PC-9 (cell line): ENCODE measurements around the gene PRICKLE2. TPM values are rescaled to one million over a fixed set of nuclear protein-coding genes. Genes with fewer than 3 reads are reported as not detected.

Experiments used
- BruUV-seq: library from RNA; stranded (reverse); fragments of 400-500 nt; replicated peaks from 2 replicates; lab custom pipeline; 2021; lab: Mats Ljungman, UMichigan
- CTCF ChIA-PET: fragments of 300-600 bp; sonication (Branson Sonifier 250); formaldehyde crosslinking; loops from one replicate; lab custom pipeline; 2022; ENCODE audit warnings: antibody characterized with exemption; lab: Charles Lee
- POLR2A ChIA-PET: fragments of 300-600 bp; sonication (Branson Sonifier 250); formaldehyde crosslinking; loops from one replicate; lab custom pipeline; 2022; ENCODE audit warnings: antibody characterized with exemption; ENCODE audit not compliant: unreplicated experiment; lab: Charles Lee
- DNase-seq, 2 experiments: peaks; one replicate each; pipeline versions ENCODE4 v3.0.0 to v3.0.0-alpha.2; 2015 to 2022; ENCODE audit warnings: mixed read lengths in 1 of 2
- H2AFZ ChIP-seq: fragments of 200-600 bp; sonication (generic); 2 replicates; pipeline ENCODE4 v1.8.1; 2017; ENCODE audit warnings: antibody characterized with exemption
- H3F3A ChIP-seq: fragments of 200-600 bp; sonication (generic); 2 replicates; pipeline ENCODE4 v1.8.1; 2017; ENCODE audit warnings: antibody characterized with exemption, mild to moderate bottlenecking, low read depth; ENCODE audit not compliant: insufficient read depth
- H3K27ac ChIP-seq: fragments of 200-600 bp; sonication (generic); 2 replicates; pipeline ENCODE4 v1.6.1; 2016; ENCODE audit warnings: mixed run types
- H3K27me3 ChIP-seq: fragments of 200-600 bp; sonication (generic); 2 replicates; pipeline ENCODE4 v1.6.1; 2016; ENCODE audit warnings: low read depth, mixed run types; ENCODE audit not compliant: insufficient read depth
- H3K36me3 ChIP-seq: fragments of 200-600 bp; sonication (generic); 2 replicates; pipeline ENCODE4 v1.6.1; 2016; ENCODE audit warnings: low read depth, mixed run types
- H3K4me1 ChIP-seq: fragments of 200-600 bp; sonication (generic); replicated peaks from 2 replicates; pipeline ENCODE4 v1.6.1; 2016; ENCODE audit warnings: mixed run types; ENCODE audit not compliant: insufficient read depth
- H3K4me2 ChIP-seq: fragments of 200-600 bp; sonication (generic); 2 replicates; pipeline ENCODE4 v1.6.1; 2017; ENCODE audit warnings: mixed run types
- H3K4me3 ChIP-seq: fragments of 200-600 bp; sonication (generic); 2 replicates; pipeline ENCODE4 v1.6.1; 2016; ENCODE audit warnings: mixed run types
- H3K79me2 ChIP-seq: fragments of 200-600 bp; sonication (generic); 2 replicates; pipeline ENCODE4 v1.6.1; 2017; ENCODE audit warnings: low read depth, mixed run types
- H3K9me2 ChIP-seq: fragments of 200-600 bp; sonication (generic); 2 replicates; pipeline ENCODE4 v1.8.1; 2017; ENCODE audit warnings: mild to moderate bottlenecking; ENCODE audit not compliant: insufficient read depth
- H3K9me3 ChIP-seq: fragments of 200-600 bp; sonication (generic); 2 replicates; pipeline ENCODE4 v1.8.1; 2016; ENCODE audit warnings: low read depth; ENCODE audit not compliant: insufficient read depth
- H4K20me1 ChIP-seq: fragments of 200-600 bp; sonication (generic); 2 replicates; pipeline ENCODE4 v1.8.1; 2017; ENCODE audit not compliant: insufficient read depth
- CTCF ChIP-seq: fragments of 200-600 bp; sonication (generic); conservative IDR thresholded peaks from 2 replicates; pipeline ENCODE4 v1.6.1; 2017; ENCODE audit warnings: mixed run types, antibody characterized with exemption, mild to moderate bottlenecking, moderate library complexity
- EZH2 ChIP-seq: fragments of 200-600 bp; sonication (generic); IDR thresholded peaks from 2 replicates; pipeline ENCODE4 v1.8.0; 2017; ENCODE audit warnings: antibody characterized with exemption, low read depth
- intact Hi-C: fragments of 100-400 bp; cut with micrococcal nuclease; formaldehyde crosslinking; loops from one replicate; pipeline ENCODE4 v1.10.0; 2022; ENCODE audit not compliant: unreplicated experiment
- total RNA-seq: library from RNA; stranded (reverse); gene quantifications from 2 replicates; pipeline ENCODE4 v1.2.3, GENCODE V29; 2021

The PRICKLE2 gene
- total RNA-seq, 1 experiment from 2014 or later, result 7.9 TPM

GRCh38 chr3:64163755-64164148 is 61.5 kb downstream of the PRICKLE2 start:
- Histone ChIP-seq H3K4me2 (no peak overlapping the region), H3K4me3 (no peak overlapping the region), H3K4me1 (peaks cover 24% of the 10 kb centered on the region), H3K27me3 (no peaks in the 10 kb centered on the region), H4K20me1 (no peaks in the 10 kb centered on the region), H3K36me3 (no peaks in the 10 kb centered on the region), H3K79me2 (no peaks in the 10 kb centered on the region), H2AFZ (no peak overlapping the region), H3K9me3 (no peaks in the 10 kb centered on the region), H3K9me2 (no peaks in the 10 kb centered on the region), H3F3A (no peaks in the 10 kb centered on the region), H3K27ac (no peak overlapping the region)
- DNase-seq, result peak in 1 of 2 experiments; percentile 77
- intact Hi-C loops, result no loop called here
- no TSS peak for BruUV-seq
- TF ChIP-seq CTCF, result no peak
- no peak for TF ChIP-seq EZH2
- ChIA-PET CTCF (interaction anchor here (0.7 kb wide), 1 partner anchor 20 kb away, joined by 12 read pairs; no protein-coding TSS in a partner anchor), POLR2A (no interaction called here)

- H3K27ac ChIP-seq, result no peak overlapping the region
- no peak overlapping the region for H3K4me3 ChIP-seq
- H4K20me1 ChIP-seq, result no peaks in the 10 kb centered on the region
- no peak overlapping the region for H3K4me2 ChIP-seq
- peaks cover 29% of the 10 kb centered on the region for H3K4me1 ChIP-seq
- intact Hi-C loops, result no loop called here
- no peaks in the 10 kb centered on the region for H3K9me2 ChIP-seq
- no peak overlapping the region for H2AFZ ChIP-seq
- H3K9me3 ChIP-seq, result no peaks in the 10 kb centered on the region
- BruUV-seq, result TSS peak; percentile 78
- TF ChIP-seq CTCF (no peak), EZH2 (no peak)
- CTCF ChIA-PET, result interaction anchor here (0.7 kb wide), 1 partner anchor 21 kb away, joined by 12 read pairs; no protein-coding TSS in a partner anchor
- H3K79me2 ChIP-seq, result no peaks in the 10 kb centered on the region
- H3F3A ChIP-seq, result no peaks in the 10 kb centered on the region
- H3K27me3 ChIP-seq, result no peaks in the 10 kb centered on the region
- no peak for DNase-seq
- no peaks in the 10 kb centered on the region for H3K36me3 ChIP-seq
- POLR2A ChIA-PET, result interaction anchor here (0.9 kb wide), 1 partner anchor 9 kb away, joined by 4 read pairs; no protein-coding TSS in a partner anchor
These were observed 62.1 kb downstream of the PRICKLE2 start for GRCh38 chr3:64163019-64163754.

- Histone ChIP-seq H3K36me3 (no peaks in the 10 kb centered on the region), H3K9me3 (no peaks in the 10 kb centered on the region), H2AFZ (no peak overlapping the region), H4K20me1 (no peaks in the 10 kb centered on the region), H3K4me1 (peaks cover 46% of the 10 kb centered on the region), H3K4me2 (peak overlapping the region; percentile 38), H3K4me3 (no peak overlapping the region), H3K27ac (no peak overlapping the region), H3K79me2 (no peaks in the 10 kb centered on the region), H3K27me3 (no peaks in the 10 kb centered on the region), H3F3A (peaks cover 11% of the 10 kb centered on the region; the same call in 1 of the 2 replicates), H3K9me2 (no peaks in the 10 kb centered on the region)
- intact Hi-C loops, result loop anchor here (1.0 kb wide), 1 partner anchor 28 kb away; no protein-coding TSS in a partner anchor
- POLR2A ChIA-PET, result no interaction called here
- peak; percentile 18 to 65 for DNase-seq
- TF ChIP-seq CTCF (no peak), EZH2 (no peak)
- CTCF ChIA-PET, result interaction anchor here (0.7 kb wide), 1 partner anchor 14 kb away, joined by 13 read pairs; no protein-coding TSS in a partner anchor
- BruUV-seq, result no TSS peak
These were observed 63.7 kb downstream of the PRICKLE2 start for GRCh38 chr3:64161481-64161952.
